HepG2 (cell line): Measurements from ENCODE around the gene RTP2. TPM values are rescaled to one million over a fixed set of nuclear protein-coding genes. Genes with fewer than 3 reads are reported as not detected.

ENCODE experiments used
- CBX5 ChIP-seq: sonication (generic); formaldehyde crosslinking; IDR thresholded peaks from 2 replicates; pipeline ENCODE4 v1.4.0; 2020; ENCODE audit warnings: missing genetic modification reagents, borderline replicate concordance
- CCDC6 ChIP-seq: sonication (generic); formaldehyde crosslinking; IDR thresholded peaks from 2 replicates; pipeline ENCODE4 v1.8.1; 2022; ENCODE audit warnings: mild to moderate bottlenecking, missing genetic modification reagents, moderate library complexity
- ETV6 ChIP-seq: sonication (generic); formaldehyde crosslinking; conservative IDR thresholded peaks from 2 replicates; pipeline ENCODE4 v1.4.0; 2020; ENCODE audit warnings: missing genetic modification reagents
- GLI4 ChIP-seq: sonication (generic); formaldehyde crosslinking; IDR thresholded peaks from 2 replicates; pipeline ENCODE4 v1.5.1; 2020; ENCODE audit warnings: missing genetic modification reagents, mild to moderate bottlenecking, moderate library complexity, borderline replicate concordance
- HNRNPK ChIP-seq: fragments of 200-400 bp; formaldehyde crosslinking; IDR thresholded peaks from 2 replicates; pipeline ENCODE4 v1.6.1; 2018; ENCODE audit warnings: low read length, low read depth, moderate library complexity, mild to moderate bottlenecking; ENCODE audit not compliant: poor library complexity, severe bottlenecking
- KMT2A ChIP-seq: sonication (generic); formaldehyde crosslinking; IDR thresholded peaks from 2 replicates; pipeline ENCODE4 v1.4.0; 2020; ENCODE audit warnings: missing genetic modification reagents
- MED13 ChIP-seq: sonication (generic); formaldehyde crosslinking; IDR thresholded peaks from 2 replicates; pipeline ENCODE4 v1.5.0; 2020; ENCODE audit warnings: missing genetic modification reagents
- NR0B2 ChIP-seq: sonication (generic); formaldehyde crosslinking; IDR thresholded peaks from 2 replicates; pipeline ENCODE4 v1.4.0; 2020; ENCODE audit warnings: mild to moderate bottlenecking, missing genetic modification reagents
- PAWR ChIP-seq: sonication (generic); formaldehyde crosslinking; IDR thresholded peaks from 2 replicates; pipeline ENCODE4 v1.4.0; 2020; ENCODE audit warnings: missing genetic modification reagents, mild to moderate bottlenecking, borderline replicate concordance
- RARG ChIP-seq: sonication (generic); formaldehyde crosslinking; IDR thresholded peaks from 2 replicates; pipeline ENCODE4 v1.4.0; 2020; ENCODE audit warnings: low read depth, mild to moderate bottlenecking, missing genetic modification reagents
- SATB2 ChIP-seq: sonication (generic); formaldehyde crosslinking; IDR thresholded peaks from 2 replicates; pipeline ENCODE4 v1.5.0; 2020; ENCODE audit warnings: missing genetic modification reagents
- ZFAT ChIP-seq: sonication (generic); formaldehyde crosslinking; conservative IDR thresholded peaks from 2 replicates; pipeline ENCODE4 v1.8.1; 2023; ENCODE audit warnings: missing genetic modification reagents, inconsistent platforms
- ZFP91 ChIP-seq: sonication (generic); formaldehyde crosslinking; IDR thresholded peaks from 2 replicates; pipeline ENCODE4 v1.9.0; 2022; ENCODE audit warnings: missing genetic modification reagents, mild to moderate bottlenecking, borderline replicate concordance
- ZNF260 ChIP-seq: sonication (generic); formaldehyde crosslinking; IDR thresholded peaks from 2 replicates; pipeline ENCODE4 v1.4.0; 2020; ENCODE audit warnings: missing genetic modification reagents, low read depth, mild to moderate bottlenecking, borderline replicate concordance
- ZNF547 ChIP-seq: sonication (generic); formaldehyde crosslinking; IDR thresholded peaks from 2 replicates; pipeline ENCODE4 v1.5.1; 2020; ENCODE audit warnings: mild to moderate bottlenecking, missing genetic modification reagents
- ZNF615 ChIP-seq: sonication (generic); formaldehyde crosslinking; IDR thresholded peaks from 2 replicates; pipeline ENCODE4 v1.5.0; 2020; ENCODE audit warnings: mild to moderate bottlenecking, missing genetic modification reagents, borderline replicate concordance
- ZNF749 ChIP-seq: sonication (generic); formaldehyde crosslinking; IDR thresholded peaks from 2 replicates; pipeline ENCODE4 v1.8.0; 2022; ENCODE audit warnings: mild to moderate bottlenecking, missing genetic modification reagents, moderate library complexity, borderline replicate concordance
- polyA plus RNA-seq, 8 experiments: library from polyadenylated mRNA; depleted of rRNA in 3 of 8; stranded (reverse) in 7 of 8; unstranded in 1 of 8; fragments of >200 nt; fragmentation: Illumina TruSeq in 4 of 8; extraction: Trizol in 4 of 8; gene quantifications; 2 replicates each; pipeline versions ENCODE4 v1.2.1 to v1.2.3, GENCODE V29; 2011 to 2016; ENCODE audit warnings: low read depth in 4 of 8, missing spikeins in 1 of 8, mixed read lengths in 1 of 8; ENCODE audit not compliant: insufficient read depth in 1 of 8
- total RNA-seq, 5 experiments: library from RNA; depleted of rRNA; stranded (reverse); fragments of >200 nt; fragmentation: Illumina TruSeq; extraction: Trizol; gene quantifications; 2 replicates each; pipeline ENCODE4 v1.2.3, GENCODE V29; 2016; ENCODE audit warnings: low read depth in 1 of 5
- TF ChIP-seq, protein P1 (sequence below): sonication (generic); formaldehyde crosslinking; IDR thresholded peaks from 2 replicates; pipeline ENCODE4 v1.5.1; 2020; ENCODE audit warnings: missing genetic modification reagents, mild to moderate bottlenecking, borderline replicate concordance
- TF ChIP-seq, protein P2 (sequence below): sonication (generic); formaldehyde crosslinking; IDR thresholded peaks from 2 replicates; pipeline ENCODE4 v1.8.0; 2022; ENCODE audit warnings: missing genetic modification reagents, mild to moderate bottlenecking, moderate library complexity, borderline replicate concordance
- TF ChIP-seq, protein P3 (sequence below): sonication (generic); formaldehyde crosslinking; IDR thresholded peaks from 2 replicates; pipeline ENCODE4 v1.4.0; 2020; ENCODE audit warnings: mild to moderate bottlenecking, missing genetic modification reagents

Gene RTP2
- total and polyA plus RNA-seq, 2 of the 13 experiments (the other 11 are each of a cell fraction or from before 2014, with no cell fraction given): not detected

- TF ChIP-seq, protein P1, sequence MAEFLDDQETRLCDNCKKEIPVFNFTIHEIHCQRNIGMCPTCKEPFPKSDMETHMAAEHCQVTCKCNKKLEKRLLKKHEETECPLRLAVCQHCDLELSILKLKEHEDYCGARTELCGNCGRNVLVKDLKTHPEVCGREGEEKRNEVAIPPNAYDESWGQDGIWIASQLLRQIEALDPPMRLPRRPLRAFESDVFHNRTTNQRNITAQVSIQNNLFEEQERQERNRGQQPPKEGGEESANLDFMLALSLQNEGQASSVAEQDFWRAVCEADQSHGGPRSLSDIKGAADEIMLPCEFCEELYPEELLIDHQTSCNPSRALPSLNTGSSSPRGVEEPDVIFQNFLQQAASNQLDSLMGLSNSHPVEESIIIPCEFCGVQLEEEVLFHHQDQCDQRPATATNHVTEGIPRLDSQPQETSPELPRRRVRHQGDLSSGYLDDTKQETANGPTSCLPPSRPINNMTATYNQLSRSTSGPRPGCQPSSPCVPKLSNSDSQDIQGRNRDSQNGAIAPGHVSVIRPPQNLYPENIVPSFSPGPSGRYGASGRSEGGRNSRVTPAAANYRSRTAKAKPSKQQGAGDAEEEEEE (CRISPR knock-in tag): no peak
- peak; percentile 42 for TF ChIP-seq CCDC6 (CRISPR knock-in tag)
- no peak for TF ChIP-seq MED13 (CRISPR knock-in tag)
- TF ChIP-seq ZNF749: no peak
- no peak for TF ChIP-seq GLI4 (CRISPR knock-in tag)
- no peak for TF ChIP-seq CBX5
- no peak; the same call in 1 of the 2 replicates for TF ChIP-seq NR0B2 (CRISPR knock-in tag)
- no peak for TF ChIP-seq ZNF547
- no peak for TF ChIP-seq SATB2 (CRISPR knock-in tag)
- TF ChIP-seq ZNF615 (CRISPR knock-in tag): no peak
- no peak for TF ChIP-seq RARG (CRISPR knock-in tag)
- TF ChIP-seq ZFAT (CRISPR knock-in tag): no peak
- no peak for TF ChIP-seq PAWR
- TF ChIP-seq ZFP91 (CRISPR knock-in tag): peak; percentile 81; the same call in 1 of the 2 replicates
- TF ChIP-seq, protein P2, sequence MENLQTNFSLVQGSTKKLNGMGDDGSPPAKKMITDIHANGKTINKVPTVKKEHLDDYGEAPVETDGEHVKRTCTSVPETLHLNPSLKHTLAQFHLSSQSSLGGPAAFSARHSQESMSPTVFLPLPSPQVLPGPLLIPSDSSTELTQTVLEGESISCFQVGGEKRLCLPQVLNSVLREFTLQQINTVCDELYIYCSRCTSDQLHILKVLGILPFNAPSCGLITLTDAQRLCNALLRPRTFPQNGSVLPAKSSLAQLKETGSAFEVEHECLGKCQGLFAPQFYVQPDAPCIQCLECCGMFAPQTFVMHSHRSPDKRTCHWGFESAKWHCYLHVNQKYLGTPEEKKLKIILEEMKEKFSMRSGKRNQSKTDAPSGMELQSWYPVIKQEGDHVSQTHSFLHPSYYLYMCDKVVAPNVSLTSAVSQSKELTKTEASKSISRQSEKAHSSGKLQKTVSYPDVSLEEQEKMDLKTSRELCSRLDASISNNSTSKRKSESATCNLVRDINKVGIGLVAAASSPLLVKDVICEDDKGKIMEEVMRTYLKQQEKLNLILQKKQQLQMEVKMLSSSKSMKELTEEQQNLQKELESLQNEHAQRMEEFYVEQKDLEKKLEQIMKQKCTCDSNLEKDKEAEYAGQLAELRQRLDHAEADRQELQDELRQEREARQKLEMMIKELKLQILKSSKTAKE (CRISPR knock-in tag): peak; percentile 25; the same call in 1 of the 2 replicates
- TF ChIP-seq KMT2A (CRISPR knock-in tag): 0 out of 2 replicates have a peak, but pooled peaks have one; percentile 21
- TF ChIP-seq, protein P3, sequence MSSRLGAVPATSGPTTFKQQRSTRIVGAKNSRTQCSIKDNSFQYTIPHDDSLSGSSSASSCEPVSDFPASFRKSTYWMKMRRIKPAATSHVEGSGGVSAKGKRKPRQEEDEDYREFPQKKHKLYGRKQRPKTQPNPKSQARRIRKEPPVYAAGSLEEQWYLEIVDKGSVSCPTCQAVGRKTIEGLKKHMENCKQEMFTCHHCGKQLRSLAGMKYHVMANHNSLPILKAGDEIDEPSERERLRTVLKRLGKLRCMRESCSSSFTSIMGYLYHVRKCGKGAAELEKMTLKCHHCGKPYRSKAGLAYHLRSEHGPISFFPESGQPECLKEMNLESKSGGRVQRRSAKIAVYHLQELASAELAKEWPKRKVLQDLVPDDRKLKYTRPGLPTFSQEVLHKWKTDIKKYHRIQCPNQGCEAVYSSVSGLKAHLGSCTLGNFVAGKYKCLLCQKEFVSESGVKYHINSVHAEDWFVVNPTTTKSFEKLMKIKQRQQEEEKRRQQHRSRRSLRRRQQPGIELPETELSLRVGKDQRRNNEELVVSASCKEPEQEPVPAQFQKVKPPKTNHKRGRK: no peak
- no peak for TF ChIP-seq ZNF260 (CRISPR knock-in tag)
- no peak for TF ChIP-seq HNRNPK
- TF ChIP-seq ETV6: no peak
These were observed 17.4 kb upstream of the RTP2 start (continued) for GRCh38 chr3:187719628-187720336.
